Stimulated activated naive B cell treated with anti-CD40 and anti-IgM and Interleukin-4, amounts not matched to agents 10 μg/mL and 1 μg/mL and 100 μg/mL, for 72 hours (primary cell): ENCODE results near the gene IL18R1.

Experiments used
- ATAC-seq, 2 donors: fragments of 150-1000 bp; cut with Tn5 transposase; replicated peaks; 2 replicates each; pipeline ENCODE4 v1.10.0; 2021; ENCODE audit warnings: moderate library complexity in 1 of 2
- DNase-seq: peaks from one replicate; pipeline ENCODE4 v3.0.0; 2021
- H3K27ac Mint-ChIP-seq: one replicate; pipeline ENCODE4 v1.8.0; 2022; ENCODE audit warnings: mild to moderate bottlenecking, mixed read lengths
- H3K27me3 Mint-ChIP-seq, 2 donors: one replicate each; pipeline ENCODE4 v1.8.0; 2022; ENCODE audit warnings: mixed read lengths in 2 of 2
- H3K36me3 Mint-ChIP-seq, 2 donors: one replicate each; pipeline ENCODE4 v1.8.0; 2022; ENCODE audit warnings: mixed read lengths in 2 of 2, mild to moderate bottlenecking in 1 of 2
- H3K4me1 Mint-ChIP-seq, 2 donors: one replicate each; pipeline ENCODE4 v1.8.0; 2022; ENCODE audit warnings: mixed read lengths in 2 of 2, mild to moderate bottlenecking in 1 of 2
- H3K4me3 Mint-ChIP-seq, 2 donors: one replicate each; pipeline ENCODE4 v1.8.0; 2022; ENCODE audit warnings: mild to moderate bottlenecking in 2 of 2, mixed read lengths in 2 of 2, moderate library complexity in 1 of 2
- H3K9me3 Mint-ChIP-seq, 2 donors: one replicate each; pipeline ENCODE4 v1.8.0; 2022; ENCODE audit warnings: mixed read lengths in 2 of 2, mild to moderate bottlenecking in 1 of 2

The IL18R1 gene

DNA sequence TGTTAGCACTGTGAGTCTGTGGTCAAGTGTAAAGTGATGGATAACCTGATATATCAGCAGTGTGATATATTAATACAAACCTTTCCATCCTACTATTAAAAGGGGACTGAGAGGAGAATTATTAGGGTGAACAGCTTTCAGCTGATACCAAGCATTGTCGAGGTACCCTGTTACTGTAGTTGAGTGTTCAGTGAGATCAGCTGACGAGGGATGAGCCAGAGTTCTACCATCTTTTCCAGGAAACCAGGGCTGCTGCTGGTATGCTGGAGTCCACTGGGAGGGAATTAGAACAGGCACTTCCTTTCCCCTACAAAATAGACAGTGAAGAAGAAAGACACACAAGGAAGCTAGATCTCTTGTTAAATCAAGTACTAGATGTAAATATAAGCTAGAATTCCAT, 67.8 kb downstream of the IL18R1 start:
- Mint-ChIP-seq H3K27ac (no peak overlapping the region), H3K9me3 (peaks cover 0 to 1% of the 10 kb centered on the region in 2 donors), H3K4me3 (no peak overlapping the region), H3K4me1 (peaks cover 14 to 31% of the 10 kb centered on the region in 2 donors), H3K36me3 (no peaks in the 10 kb centered on the region), H3K27me3 (no peaks in the 10 kb centered on the region)
- no peak for DNase-seq
- ATAC-seq = no peak

DNA sequence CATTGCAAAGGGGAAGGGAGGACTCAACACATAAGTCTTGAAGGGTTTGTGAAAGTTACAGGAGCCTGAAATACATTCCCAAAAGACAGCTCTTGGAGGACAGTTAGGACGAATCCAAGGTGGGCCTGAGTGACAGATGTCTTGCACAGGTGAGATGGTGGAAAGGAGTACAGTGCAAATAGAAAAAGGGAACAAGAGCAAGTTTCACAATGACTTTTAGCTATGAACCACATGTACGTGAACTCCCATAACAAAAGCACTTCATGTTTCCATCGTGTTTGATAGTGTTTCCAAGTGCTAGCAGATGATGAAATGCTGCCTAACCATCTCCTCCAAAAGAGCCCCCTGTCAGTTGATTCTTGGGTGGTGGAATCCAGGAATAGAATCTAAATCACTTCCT, 69.2 kb downstream of the IL18R1 start:
- Mint-ChIP-seq H3K36me3 (no peaks in the 10 kb centered on the region), H3K27ac (no peak overlapping the region), H3K27me3 (no peaks in the 10 kb centered on the region), H3K4me3 (no peak overlapping the region), H3K9me3 (peaks cover 0 to 1% of the 10 kb centered on the region in 2 donors), H3K4me1 (peaks cover 14 to 26% of the 10 kb centered on the region in 2 donors)
- DNase-seq = no peak
- peak; percentile 94 to 95 for ATAC-seq

- H3K4me1 Mint-ChIP-seq = peaks cover 14 to 26% of the 10 kb centered on the region in 2 donors
- no peak overlapping the region for H3K4me3 Mint-ChIP-seq
Measured at GRCh38 chr2:102425441-102426132, 70.0 kb downstream of the IL18R1 start.

GRCh38 chr2:102427249-102427648, 71.7 kb downstream of the IL18R1 start:
- H3K4me3 Mint-ChIP-seq = no peak overlapping the region
- no peaks in the 10 kb centered on the region for H3K36me3 Mint-ChIP-seq
- DNase-seq = no peak
- no peaks in the 10 kb centered on the region for H3K27me3 Mint-ChIP-seq
- H3K9me3 Mint-ChIP-seq = peaks cover 0 to 1% of the 10 kb centered on the region in 2 donors
- no peak overlapping the region for H3K27ac Mint-ChIP-seq
- peaks cover 16 to 21% of the 10 kb centered on the region in 2 donors for H3K4me1 Mint-ChIP-seq
- ATAC-seq = no peak

More at GRCh38 chr2:102425441-102426132, 70.0 kb downstream of the IL18R1 start:
- peak; percentile 38 to 60 for ATAC-seq
- H3K9me3 Mint-ChIP-seq = peaks cover 0 to 1% of the 10 kb centered on the region in 2 donors
- no peak overlapping the region for H3K27ac Mint-ChIP-seq
- no peaks in the 10 kb centered on the region for H3K27me3 Mint-ChIP-seq
- H3K36me3 Mint-ChIP-seq = no peaks in the 10 kb centered on the region
- no peak for DNase-seq

DNA sequence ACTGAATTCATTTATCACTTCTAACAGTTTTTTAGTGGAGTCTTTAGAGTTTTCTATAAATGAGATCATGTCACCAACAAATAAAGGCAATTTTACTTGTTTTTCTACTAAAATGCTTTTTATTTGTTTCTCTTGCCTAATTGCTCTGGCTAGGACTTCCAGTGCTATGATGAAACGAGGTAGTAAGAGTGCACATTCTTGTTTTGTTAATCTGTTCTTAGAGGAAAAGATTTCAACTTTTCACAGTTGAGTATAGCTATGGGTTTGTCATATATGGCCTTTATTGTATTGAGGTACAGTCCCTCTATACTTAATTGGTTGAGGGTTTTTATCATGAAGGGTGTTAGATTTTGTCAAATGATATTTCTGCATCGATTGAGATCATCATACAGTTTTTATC, 73.0 kb downstream of the IL18R1 start:
- Mint-ChIP-seq H3K4me3 (no peak overlapping the region), H3K4me1 (peaks cover 10 to 11% of the 10 kb centered on the region in 2 donors), H3K9me3 (peaks cover 0 to 1% of the 10 kb centered on the region in 2 donors), H3K27me3 (no peaks in the 10 kb centered on the region), H3K36me3 (no peaks in the 10 kb centered on the region), H3K27ac (no peak overlapping the region)
- DNase-seq = no peak
- no peak for ATAC-seq

GRCh38 chr2:102432386-102432785, 76.8 kb downstream of the IL18R1 start:
- Mint-ChIP-seq H3K9me3 (peaks cover 0 to 1% of the 10 kb centered on the region in 2 donors), H3K4me3 (no peak overlapping the region), H3K27ac (no peak overlapping the region), H3K27me3 (no peaks in the 10 kb centered on the region), H3K4me1 (peaks cover 13 to 17% of the 10 kb centered on the region in 2 donors), H3K36me3 (no peaks in the 10 kb centered on the region)
- no peak for ATAC-seq
- no peak for DNase-seq

DNA sequence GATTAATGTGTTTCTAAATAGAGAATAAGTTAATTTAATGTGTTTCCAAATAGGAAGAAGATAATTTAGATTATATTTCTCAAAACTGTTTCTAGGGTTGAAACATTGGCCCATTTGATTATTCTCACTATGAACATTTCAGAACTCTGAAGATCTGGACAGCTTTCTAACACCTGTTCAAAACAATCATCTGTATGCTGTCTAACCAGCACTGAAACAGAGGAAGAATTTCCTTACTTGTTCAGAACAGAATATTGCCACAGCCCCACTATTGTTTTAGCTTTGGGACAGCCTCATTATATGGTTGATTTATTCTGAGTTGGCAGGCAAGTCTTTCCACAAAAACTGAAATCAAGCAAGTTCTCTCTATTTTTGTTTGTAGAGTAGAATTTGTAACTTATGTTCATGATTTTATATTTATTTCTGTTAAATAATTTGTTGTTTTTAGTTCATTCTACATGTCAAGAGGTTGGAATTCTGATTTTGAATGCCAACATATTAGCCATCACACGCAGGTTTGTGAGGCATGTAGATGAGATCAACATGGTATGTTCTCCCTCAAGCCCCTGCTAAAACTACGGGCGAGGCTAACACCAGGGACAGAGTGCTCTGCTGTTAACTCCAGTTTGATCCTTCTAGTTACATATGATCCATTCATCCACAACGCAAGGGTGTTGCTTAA, 78.5 kb downstream of the IL18R1 start:
- ATAC-seq (no peak), DNase-seq (no peak)
- no peaks in the 10 kb centered on the region for H3K36me3 Mint-ChIP-seq
- no peak overlapping the region for H3K27ac Mint-ChIP-seq
- H3K4me1 Mint-ChIP-seq = peaks cover 13 to 17% of the 10 kb centered on the region in 2 donors
- no peaks in the 10 kb centered on the region for H3K9me3 Mint-ChIP-seq
- no peak overlapping the region for H3K4me3 Mint-ChIP-seq
- H3K27me3 Mint-ChIP-seq = no peaks in the 10 kb centered on the region

DNA sequence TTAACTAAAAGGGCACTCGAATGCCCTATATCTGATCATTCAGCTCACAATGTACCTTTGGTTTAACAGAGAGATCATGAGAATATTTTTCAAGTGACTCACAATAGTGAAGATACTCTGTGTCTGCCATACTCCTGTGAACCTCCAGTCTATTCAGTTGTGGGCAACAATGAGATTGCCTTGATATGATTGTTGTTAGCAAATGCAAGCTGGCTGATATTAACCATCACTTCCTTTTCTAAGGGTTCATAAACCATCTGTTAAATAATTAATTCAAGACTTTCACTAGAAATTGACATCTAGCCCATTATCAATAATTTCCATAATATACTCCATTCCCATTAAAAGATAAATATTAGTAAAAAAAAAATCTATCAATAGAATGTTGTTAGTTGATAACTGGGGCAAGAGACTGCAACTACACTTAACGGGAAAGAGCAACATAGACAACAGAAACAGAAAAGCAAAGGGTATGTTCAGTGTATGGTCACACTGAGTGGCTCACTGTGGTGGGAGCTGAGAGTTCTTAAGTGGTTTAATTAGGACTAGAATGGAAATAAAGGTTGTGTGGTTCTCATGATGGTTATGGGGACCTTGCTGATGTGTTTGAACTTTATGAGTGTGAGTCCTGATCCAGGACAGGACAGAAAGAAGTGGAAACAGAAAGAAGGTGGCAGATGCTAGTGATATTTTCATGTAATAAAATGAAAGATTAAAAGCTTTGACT, 79.2 kb downstream of the IL18R1 start:
- H3K27ac Mint-ChIP-seq = no peak overlapping the region
- no peaks in the 10 kb centered on the region for H3K36me3 Mint-ChIP-seq
- H3K4me3 Mint-ChIP-seq = no peak overlapping the region

DNA sequence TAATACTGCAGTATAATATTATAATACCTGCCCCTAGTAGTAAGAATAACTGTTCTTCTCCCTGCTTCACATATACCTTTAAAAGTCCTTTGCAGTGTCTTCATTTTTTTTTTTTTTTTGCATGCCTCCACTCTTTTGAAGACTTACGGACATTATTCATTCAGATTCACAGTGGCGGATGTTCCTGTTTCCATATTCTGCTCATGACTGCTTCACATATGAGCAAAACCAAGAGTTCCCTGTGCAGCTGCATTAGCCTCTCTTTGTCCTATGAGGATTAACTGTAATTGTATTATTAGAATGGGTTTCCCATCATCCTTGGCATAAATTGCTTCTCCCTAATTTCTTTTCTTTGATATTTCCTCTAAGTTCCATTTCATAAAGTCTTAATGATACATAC, 80.1 kb downstream of the IL18R1 start:
- Mint-ChIP-seq H3K4me3 (peak overlapping the region in 1 of 2 donors; percentile 37), H3K4me1 (peaks cover 13 to 17% of the 10 kb centered on the region in 2 donors), H3K9me3 (no peaks in the 10 kb centered on the region), H3K27me3 (no peaks in the 10 kb centered on the region), H3K27ac (no peak overlapping the region), H3K36me3 (no peaks in the 10 kb centered on the region)
- DNase-seq = no peak
- no peak for ATAC-seq

More for the DNA sequence above, 79.2 kb downstream of the IL18R1 start:
- DNase-seq = no peak
- H3K9me3 Mint-ChIP-seq = no peaks in the 10 kb centered on the region
- no peaks in the 10 kb centered on the region for H3K27me3 Mint-ChIP-seq
- peaks cover 13 to 17% of the 10 kb centered on the region in 2 donors for H3K4me1 Mint-ChIP-seq
- peak; percentile 29 to 31 for ATAC-seq

- Mint-ChIP-seq H3K9me3 (no peaks in the 10 kb centered on the region), H3K4me3 (peak overlapping the region; percentile 13 to 37), H3K36me3 (no peaks in the 10 kb centered on the region), H3K27ac (no peak overlapping the region), H3K27me3 (no peaks in the 10 kb centered on the region), H3K4me1 (peaks cover 13 to 17% of the 10 kb centered on the region in 2 donors)
- DNase-seq = no peak
- ATAC-seq = peak; percentile 36 to 53
Measured at GRCh38 chr2:102436323-102436722, 80.7 kb downstream of the IL18R1 start.

DNA sequence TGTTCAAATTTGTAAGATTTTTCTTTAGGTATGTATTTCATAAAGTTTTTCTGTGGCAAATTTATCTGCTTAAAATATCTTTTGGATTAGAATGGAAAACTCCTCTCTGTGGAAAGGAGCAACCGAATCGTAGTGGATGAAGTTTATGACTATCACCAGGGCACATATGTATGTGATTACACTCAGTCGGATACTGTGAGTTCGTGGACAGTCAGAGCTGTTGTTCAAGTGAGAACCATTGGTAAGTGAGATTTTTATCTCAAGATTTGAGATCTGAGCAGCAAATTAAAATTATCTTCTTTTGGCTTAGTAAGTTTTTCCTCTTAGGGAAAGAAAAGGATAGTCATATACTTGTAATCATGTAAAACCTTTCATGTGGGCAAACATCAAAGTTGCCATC, 81.5 kb downstream of the IL18R1 start:
- Mint-ChIP-seq H3K9me3 (no peaks in the 10 kb centered on the region), H3K27ac (no peak overlapping the region), H3K4me3 (no peak overlapping the region), H3K36me3 (no peaks in the 10 kb centered on the region), H3K4me1 (peaks cover 12 to 17% of the 10 kb centered on the region in 2 donors), H3K27me3 (no peaks in the 10 kb centered on the region)
- DNase-seq (no peak), ATAC-seq (no peak)

GRCh38 chr2:102438111-102438510, 82.5 kb downstream of the IL18R1 start:
- Mint-ChIP-seq H3K9me3 (no peaks in the 10 kb centered on the region), H3K27me3 (no peaks in the 10 kb centered on the region), H3K4me3 (no peak overlapping the region), H3K27ac (no peak overlapping the region), H3K4me1 (peaks cover 12 to 20% of the 10 kb centered on the region in 2 donors), H3K36me3 (no peaks in the 10 kb centered on the region)
- ATAC-seq (no peak), DNase-seq (no peak)

- H3K27ac Mint-ChIP-seq = no peak overlapping the region
- H3K4me1 Mint-ChIP-seq = peaks cover 12 to 21% of the 10 kb centered on the region in 2 donors
- no peaks in the 10 kb centered on the region for H3K36me3 Mint-ChIP-seq
- no peak for ATAC-seq
- no peaks in the 10 kb centered on the region for H3K9me3 Mint-ChIP-seq
- no peak for DNase-seq
- no peak overlapping the region for H3K4me3 Mint-ChIP-seq
- no peaks in the 10 kb centered on the region for H3K27me3 Mint-ChIP-seq
Measured at GRCh38 chr2:102438578-102438977, 83.0 kb downstream of the IL18R1 start.

GRCh38 chr2:102439065-102439695, 83.6 kb downstream of the IL18R1 start:
- Mint-ChIP-seq H3K4me1 (peaks cover 12 to 21% of the 10 kb centered on the region in 2 donors), H3K27me3 (no peaks in the 10 kb centered on the region), H3K27ac (no peak overlapping the region), H3K4me3 (no peak overlapping the region), H3K9me3 (no peaks in the 10 kb centered on the region), H3K36me3 (no peaks in the 10 kb centered on the region)
- DNase-seq (no peak), ATAC-seq (no peak)
